NCI-H1048 (cell line): ENCODE measurements around the gene CTXN1.
"Not testable (repeated sequence)": the region's sequence is repeated elsewhere in the genome, so short reads cannot be mapped to it uniquely, and the experiment has no call there.

Experiments
- DNase-seq: peaks from one replicate; lab custom pipeline; 2025; lab: John Stamatoyannopoulos, UW

The CTXN1 gene

DNA sequence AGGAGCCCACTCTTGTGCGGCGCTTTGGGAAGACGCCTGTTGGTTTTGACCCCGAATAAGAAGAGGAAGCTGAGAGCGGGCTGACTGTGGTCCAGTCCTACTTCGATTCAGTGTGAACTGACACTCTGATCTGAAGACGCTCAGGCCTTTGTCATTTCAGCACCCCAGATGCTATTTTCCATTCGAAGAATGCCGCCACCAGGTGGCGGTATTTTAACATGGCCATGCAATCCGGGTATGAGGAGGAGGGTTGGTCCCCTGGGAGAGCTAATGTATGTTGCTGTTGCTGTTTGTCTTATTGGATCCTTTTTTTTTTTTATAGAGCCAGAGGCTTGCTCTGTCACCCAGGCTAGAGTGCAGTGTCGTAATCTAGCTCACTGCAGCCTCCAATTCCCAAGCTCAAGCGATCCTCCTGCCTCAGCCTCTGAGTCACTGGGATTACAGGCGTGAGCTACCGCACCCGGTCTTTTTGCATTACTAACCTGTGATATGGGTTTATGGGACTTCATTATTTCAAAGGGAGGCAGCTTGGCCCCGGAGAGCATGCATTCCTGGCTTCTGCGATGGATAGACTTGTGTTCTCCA, 18.3 kb upstream of the CTXN1 start:
- peak; percentile 55 for DNase-seq

DNA sequence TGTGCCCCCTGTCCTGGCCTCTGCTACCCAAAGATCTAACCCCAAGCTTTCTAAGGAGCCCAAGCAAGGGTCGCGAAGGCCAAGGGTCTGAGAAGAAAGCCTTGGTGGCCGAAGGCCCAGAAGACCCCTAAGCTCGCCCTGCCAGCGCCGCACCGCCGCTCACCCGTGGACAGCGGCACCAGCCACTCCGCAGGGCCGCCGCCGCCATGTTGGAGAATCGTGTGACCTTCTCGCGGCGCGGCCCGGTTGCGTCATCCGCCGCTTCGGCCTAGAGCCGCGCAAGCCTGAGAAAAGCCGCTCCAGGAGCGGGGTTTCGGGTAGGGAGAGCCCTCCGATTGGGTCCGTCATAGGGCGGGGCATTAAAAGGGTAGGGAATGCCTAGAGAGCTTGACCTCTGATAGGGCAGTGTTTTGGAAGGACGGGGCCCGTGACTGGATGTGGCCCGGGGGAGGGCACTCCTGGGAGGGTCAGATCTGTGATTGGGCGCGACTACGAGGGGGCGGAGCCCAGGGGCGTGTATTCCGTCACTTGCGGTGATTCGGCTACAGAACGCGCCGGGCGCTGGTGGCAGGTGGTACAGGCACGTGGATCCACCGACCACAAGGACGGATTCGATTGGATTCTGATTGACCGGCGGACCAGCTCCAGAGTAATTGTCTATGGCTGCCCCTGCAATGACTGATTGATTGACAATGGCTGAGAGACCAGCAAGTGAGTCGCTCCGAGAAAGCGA, 17.7 kb upstream of the CTXN1 start, which contains the start of gene TIMM44:
Gene TIMM44 (minus strand): TSS at position 223 of the 733 bp plus-strand sequence. CDS start 15 bp downstream, at position 208.
- peak; percentile 98 for DNase-seq

- no peak for DNase-seq
Observed at GRCh38 chr19:7942981-7943443, 17.1 kb upstream of the CTXN1 start.

GRCh38 chr19:7941895-7942596, 16.1 kb upstream of the CTXN1 start:
- DNase-seq: no peak

GRCh38 chr19:7940841-7941240, 14.9 kb upstream of the CTXN1 start:
- no peak for DNase-seq

DNA sequence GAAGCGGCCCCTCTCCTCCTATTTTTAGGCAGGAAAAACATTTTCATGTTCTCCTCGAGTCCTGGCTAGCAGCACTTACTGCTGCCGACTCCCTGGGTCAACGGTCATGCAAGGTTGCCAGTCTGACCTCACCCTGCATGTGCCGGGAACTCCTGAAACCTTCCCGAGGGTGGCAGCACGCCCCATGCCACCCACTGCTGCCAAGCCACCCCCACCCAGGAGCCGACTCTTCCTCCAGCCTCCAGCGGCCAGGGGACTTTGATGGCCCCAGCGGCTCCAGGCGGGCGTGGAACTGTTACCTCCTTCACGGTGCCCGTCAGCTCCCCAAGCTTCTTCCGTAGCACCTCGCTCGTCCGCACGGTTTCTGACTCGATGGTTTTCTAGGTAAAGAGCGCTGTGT, 8.8 kb upstream of the CTXN1 start:
- no peak for DNase-seq

- no peak for DNase-seq
Observed at GRCh38 chr19:7933828-7934725, 8.1 kb upstream of the CTXN1 start.

DNA sequence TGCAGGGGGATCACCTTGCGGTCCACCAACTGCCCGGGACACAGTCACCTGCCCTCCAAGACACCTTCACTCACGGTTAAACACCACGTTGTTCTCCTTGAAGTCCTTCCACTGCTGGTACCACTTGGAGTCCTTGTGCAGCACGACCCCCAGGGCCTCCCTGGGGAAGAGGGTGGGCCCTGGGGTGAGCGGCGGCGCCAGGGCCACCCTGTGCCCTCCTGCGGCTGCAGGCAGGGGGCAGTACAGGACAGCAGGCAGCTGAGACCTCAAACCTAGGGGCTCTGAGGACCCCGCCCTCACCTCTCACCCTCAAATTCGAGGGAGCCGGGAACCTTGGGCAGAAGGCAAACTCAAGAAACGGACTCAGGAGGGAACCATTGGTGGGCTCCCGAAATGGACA, 7.5 kb upstream of the CTXN1 start:
- no peak for DNase-seq

- no peak for DNase-seq
Observed at GRCh38 chr19:7932930-7933300, 7.0 kb upstream of the CTXN1 start.

GRCh38 chr19:7932276-7932929, 6.5 kb upstream of the CTXN1 start:
- DNase-seq: no peak

GRCh38 chr19:7931221-7932061, 5.5 kb upstream of the CTXN1 start:
- DNase-seq: no peak

DNA sequence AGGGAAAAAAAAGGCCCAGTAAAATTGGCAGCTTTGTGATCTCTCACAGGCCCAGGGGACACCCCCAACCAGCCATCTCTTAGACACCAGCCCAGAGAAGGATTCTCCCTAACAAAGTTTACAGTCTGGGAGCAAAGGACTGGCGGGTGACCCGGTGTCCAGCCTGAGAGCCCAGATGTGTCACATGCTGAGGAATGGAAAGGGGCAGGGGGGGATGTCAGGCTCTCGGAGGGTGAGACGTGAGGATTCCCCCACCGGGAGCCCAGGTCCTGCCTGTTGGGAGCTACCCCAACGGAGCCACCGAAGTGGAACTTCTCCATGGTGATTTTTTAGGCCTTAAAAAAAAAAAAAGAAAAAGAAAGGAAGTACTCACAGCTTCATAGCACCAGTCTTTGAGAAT, 4.8 kb upstream of the CTXN1 start:
- no peak for DNase-seq

DNA sequence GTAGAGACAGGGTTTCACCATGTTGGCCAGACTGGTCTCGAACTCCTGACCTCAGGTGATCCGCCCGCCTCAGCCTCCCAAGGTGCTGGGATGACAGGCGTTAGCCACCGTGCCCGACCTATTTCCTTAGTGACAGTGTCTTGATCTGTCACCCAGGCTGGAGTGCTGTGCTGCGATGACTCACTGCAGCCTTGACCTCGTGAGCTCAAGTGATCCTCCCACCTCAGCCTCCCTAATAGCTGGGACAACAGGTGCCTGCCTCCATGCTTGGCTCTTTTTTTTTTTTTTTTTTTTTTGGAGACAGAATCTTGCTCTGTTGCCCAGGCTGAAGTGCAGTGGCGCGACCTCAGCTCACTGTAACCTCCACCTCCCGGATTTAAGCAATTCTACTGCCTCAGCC, 4.1 kb upstream of the CTXN1 start:
- DNase-seq: not testable (repeated sequence)

DNA sequence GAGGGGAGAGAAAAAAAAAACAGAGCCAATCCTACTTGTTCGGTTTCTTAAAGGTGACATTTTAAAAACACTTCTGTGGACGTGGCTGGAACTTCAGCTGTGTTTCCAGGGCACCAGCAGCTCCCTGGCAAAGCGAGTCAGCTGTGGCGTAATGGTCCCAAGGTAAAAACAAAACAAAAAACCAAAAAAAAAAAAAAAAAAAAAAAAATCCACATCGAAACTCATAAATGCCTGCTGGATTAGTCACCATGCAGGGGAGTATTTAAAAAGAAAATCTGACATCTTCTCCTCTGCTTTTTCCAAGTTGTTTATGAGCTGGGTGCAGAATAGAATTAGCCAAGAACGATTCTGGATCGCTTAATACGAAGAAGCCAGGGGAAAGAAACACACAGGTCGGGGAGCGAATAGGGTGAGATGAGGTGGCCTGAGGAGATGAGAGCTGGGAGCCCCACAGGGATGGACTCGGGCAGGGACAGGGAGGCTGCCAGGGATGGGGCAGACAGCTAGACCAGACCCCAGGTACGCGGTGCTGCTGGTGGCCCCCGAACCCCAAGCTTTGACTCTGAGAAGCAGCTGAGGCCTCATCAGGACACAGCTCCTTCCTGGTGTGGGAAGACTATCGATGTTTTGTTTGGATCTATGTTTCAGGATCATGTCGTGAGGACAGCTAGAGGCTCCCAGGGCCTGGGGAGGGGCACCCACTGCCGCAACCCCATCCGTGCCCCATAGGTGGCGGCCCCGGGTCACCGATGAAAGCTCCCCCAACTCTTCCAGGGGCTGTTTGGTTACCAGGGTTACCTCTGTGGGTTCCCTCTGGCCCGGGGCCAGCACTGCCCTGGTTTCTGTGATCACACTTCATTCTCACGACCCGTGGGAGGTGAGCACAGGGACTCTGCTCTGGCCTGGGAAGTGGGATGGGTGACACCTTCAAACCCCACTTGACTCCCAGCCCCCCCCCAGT, 3.1 kb upstream of the CTXN1 start:
- peak; percentile 18 for DNase-seq

DNA sequence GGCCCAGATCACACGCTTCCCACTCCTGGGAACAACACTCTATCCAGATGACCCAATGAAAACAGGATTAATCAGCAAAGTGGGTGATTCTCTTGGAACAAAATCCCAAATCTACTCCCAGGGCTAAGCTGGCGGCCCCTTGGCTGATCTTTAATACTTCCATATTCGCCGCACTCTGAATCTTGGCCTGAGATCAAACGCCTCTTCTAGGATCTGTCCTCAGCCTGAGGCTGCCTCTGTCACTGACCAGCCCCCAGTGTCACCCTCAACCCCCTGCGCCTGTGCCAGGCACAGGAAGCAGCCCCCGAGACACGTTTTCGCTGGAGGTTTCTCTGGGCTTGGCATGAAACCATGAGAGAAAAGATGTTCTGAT, 2.4 kb upstream of the CTXN1 start:
- no peak for DNase-seq

DNA sequence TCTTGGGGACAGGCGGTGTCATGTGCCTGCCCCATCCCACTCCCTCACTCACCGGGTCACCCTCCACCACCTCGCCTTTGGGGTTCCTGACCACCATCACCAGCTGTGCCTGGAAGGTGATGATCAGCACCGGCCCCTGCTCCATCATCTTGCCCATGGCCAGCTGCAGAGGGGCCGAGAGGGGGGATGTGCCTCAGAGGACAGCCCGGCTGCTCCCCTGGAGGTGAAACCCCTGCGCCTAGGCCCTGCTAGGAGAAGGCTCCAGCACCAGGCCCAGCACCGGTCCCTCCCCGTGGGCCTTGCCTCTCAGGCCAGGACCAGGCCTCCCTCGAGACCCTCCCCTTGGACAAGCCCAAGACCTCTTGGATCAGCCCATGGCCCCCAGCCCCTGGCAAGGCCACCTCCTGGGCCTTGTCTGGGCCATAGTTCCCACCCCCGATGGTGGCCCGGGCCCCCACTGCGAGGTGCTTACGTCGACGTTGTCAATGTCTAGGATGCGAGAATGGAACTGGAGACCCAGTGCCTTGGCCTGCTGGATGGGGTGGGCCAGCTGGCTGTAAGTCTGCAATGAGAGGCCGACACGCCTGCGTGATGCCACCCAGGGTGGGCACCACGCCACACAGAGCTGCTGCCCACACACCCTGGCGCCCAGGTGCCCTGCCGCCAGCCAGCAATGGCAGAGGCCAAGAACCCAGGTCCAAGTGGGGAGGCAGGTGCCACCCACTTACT, 1.8 kb upstream of the CTXN1 start:
- DNase-seq: no peak

GRCh38 chr19:7926727-7927604, 1.0 kb upstream of the CTXN1 start:
- DNase-seq: no peak
